M059J (cell line): ENCODE results near the gene SCP2. TPM values are rescaled to one million over a fixed set of nuclear protein-coding genes. Genes with fewer than 3 reads are reported as not detected.
"Not testable (repeated sequence)": the region's sequence is repeated elsewhere in the genome, so short reads cannot be mapped to it uniquely, and the experiment has no call there.

Experiments used
- DNase-seq: peaks from one replicate; pipeline ENCODE4 v3.0.0-alpha.2; 2012; ENCODE audit warnings: low read depth
- total RNA-seq: library from RNA; depleted of rRNA; stranded (reverse); fragments of >200 nt; shearing (Covaris generic); gene quantifications from 2 replicates; pipeline ENCODE4 v1.2.3, GENCODE V29; 2014

The SCP2 gene
- total RNA-seq, 1 experiment from 2014 or later: 230 TPM

- DNase-seq: no peak
Measured at GRCh38 chr1:52916241-52916975, 10.7 kb upstream of the SCP2 start.

- DNase-seq: no peak
Measured at GRCh38 chr1:52917156-52917555, 9.9 kb upstream of the SCP2 start.

GRCh38 chr1:52917581-52917980 lies 9.5 kb upstream of the SCP2 start:
- no peak for DNase-seq

GRCh38 chr1:52918201-52918600 lies 8.9 kb upstream of the SCP2 start:
- no peak for DNase-seq

GRCh38 chr1:52919051-52919722 lies 7.9 kb upstream of the SCP2 start:
- peak; percentile 36 for DNase-seq

GRCh38 chr1:52919723-52920483 lies 7.2 kb upstream of the SCP2 start:
- no peak for DNase-seq

GRCh38 chr1:52920791-52921291 lies 6.2 kb upstream of the SCP2 start:
- DNase-seq: no peak

- peak; percentile 31 for DNase-seq
Measured at GRCh38 chr1:52925571-52926005, 1.5 kb upstream of the SCP2 start.

- DNase-seq: no peak
Measured at GRCh38 chr1:52926864-52927211, 238 bp upstream of the SCP2 start.

GRCh38 chr1:52928015-52928404 lies 934 bp downstream of the SCP2 start:
- no peak for DNase-seq

- no peak for DNase-seq
Measured at GRCh38 chr1:52929019-52929418, 1.9 kb downstream of the SCP2 start.

- DNase-seq: no peak
Measured at GRCh38 chr1:52937433-52938182, 10.5 kb downstream of the SCP2 start.

GRCh38 chr1:52938183-52938451 lies 11.0 kb downstream of the SCP2 start:
- DNase-seq: no peak

GRCh38 chr1:52943876-52944416 lies 16.9 kb downstream of the SCP2 start:
- no peak for DNase-seq

- DNase-seq: no peak
Measured at GRCh38 chr1:52944566-52944965, 17.5 kb downstream of the SCP2 start.

- DNase-seq: no peak
Measured at GRCh38 chr1:52947490-52947889, 20.4 kb downstream of the SCP2 start.

GRCh38 chr1:52949602-52950001 lies 22.5 kb downstream of the SCP2 start:
- DNase-seq: not testable (repeated sequence)

- no peak for DNase-seq
Measured at GRCh38 chr1:52952112-52952511, 25.0 kb downstream of the SCP2 start.

- peak; percentile 97 for DNase-seq
Measured at GRCh38 chr1:52955129-52955970, 28.3 kb downstream of the SCP2 start.

GRCh38 chr1:52963101-52963500 lies 36.0 kb downstream of the SCP2 start:
- no peak for DNase-seq

GRCh38 chr1:52967666-52968065 lies 40.6 kb downstream of the SCP2 start:
- peak; percentile 11 for DNase-seq
